Keratinocyte (primary cell): ENCODE data around the gene EBNA1BP2.

Experiments
- EZH2 ChIP-seq: IDR thresholded peaks from one replicate; pipeline ENCODE4 v1.6.1; 2012; ENCODE audit warnings: inconsistent platforms, mild to moderate bottlenecking, low read length, moderate library complexity
- TF ChIP-seq, protein P1 (sequence below), 3 experiments: IDR thresholded peaks in 1 of 3; conservative IDR thresholded peaks in 1 of 3; optimal IDR thresholded peaks in 1 of 3; 2 replicates in 2 of 3; 3 replicates in 1 of 3; pipeline versions ENCODE3 to v1.5.1; 2011; ENCODE audit warnings: low read length in 3 of 3, mild to moderate bottlenecking in 3 of 3, moderate library complexity in 2 of 3, control low read depth in 1 of 3, inconsistent platforms in 1 of 3; ENCODE audit not compliant: insufficient read depth in 2 of 3; ENCODE audit errors: extremely low read depth in 1 of 3

DNA sequence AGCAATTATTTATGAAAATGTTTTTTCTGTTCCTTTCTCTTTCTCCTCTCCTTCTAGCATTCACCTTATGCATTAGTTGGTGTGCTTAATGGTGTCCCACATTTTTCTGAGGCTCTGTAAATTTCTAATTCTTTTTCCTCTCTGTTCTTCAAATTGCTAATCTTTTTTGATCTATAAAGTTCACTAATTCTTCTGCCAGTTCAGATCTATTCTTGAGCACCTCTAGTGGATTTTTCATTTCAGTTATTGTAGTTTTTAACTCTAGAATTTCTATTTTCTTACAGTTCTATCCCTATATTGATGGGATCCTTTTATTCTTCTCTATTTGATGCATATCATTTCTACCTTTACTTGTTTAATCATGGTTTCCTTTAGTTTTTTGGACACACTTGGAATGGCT, 22.4 kb upstream of the EBNA1BP2 start:
- TF ChIP-seq EZH2, result no peak
- TF ChIP-seq, protein P1, sequence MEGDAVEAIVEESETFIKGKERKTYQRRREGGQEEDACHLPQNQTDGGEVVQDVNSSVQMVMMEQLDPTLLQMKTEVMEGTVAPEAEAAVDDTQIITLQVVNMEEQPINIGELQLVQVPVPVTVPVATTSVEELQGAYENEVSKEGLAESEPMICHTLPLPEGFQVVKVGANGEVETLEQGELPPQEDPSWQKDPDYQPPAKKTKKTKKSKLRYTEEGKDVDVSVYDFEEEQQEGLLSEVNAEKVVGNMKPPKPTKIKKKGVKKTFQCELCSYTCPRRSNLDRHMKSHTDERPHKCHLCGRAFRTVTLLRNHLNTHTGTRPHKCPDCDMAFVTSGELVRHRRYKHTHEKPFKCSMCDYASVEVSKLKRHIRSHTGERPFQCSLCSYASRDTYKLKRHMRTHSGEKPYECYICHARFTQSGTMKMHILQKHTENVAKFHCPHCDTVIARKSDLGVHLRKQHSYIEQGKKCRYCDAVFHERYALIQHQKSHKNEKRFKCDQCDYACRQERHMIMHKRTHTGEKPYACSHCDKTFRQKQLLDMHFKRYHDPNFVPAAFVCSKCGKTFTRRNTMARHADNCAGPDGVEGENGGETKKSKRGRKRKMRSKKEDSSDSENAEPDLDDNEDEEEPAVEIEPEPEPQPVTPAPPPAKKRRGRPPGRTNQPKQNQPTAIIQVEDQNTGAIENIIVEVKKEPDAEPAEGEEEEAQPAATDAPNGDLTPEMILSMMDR (optimal IDR thresholded peaks at IDR 0.05 in 1 of 3, IDR thresholded peaks at IDR 0.05 in 1 of 3, conservative IDR thresholded peaks at IDR 0.05 in 1 of 3; ENCODE audit: extremely low read depth in 1 of 3, insufficient read depth in 2 of 3, low read length in 3 of 3), result no peak
